Stimulated activated CD4-positive, alpha-beta T cell treated with anti-CD3 and anti-CD28 coated beads, Interleukin-4, amount 100 ng/mL, for 4 hours (primary cell): ENCODE data around the gene RPL32.
A peak's percentile ranks its signal among the peaks of the same experiment; 100 is the strongest.
"Not testable (repeated sequence)": the region's sequence is repeated elsewhere in the genome, so short reads cannot be mapped to it uniquely, and the experiment has no call there.

Experiments
- DNase-seq, 2 experiments: peaks; one replicate each; pipeline ENCODE4 v3.0.0-alpha.2; 2020

RPL32 gene

GRCh38 chr3:12807601-12808359, 33.6 kb downstream of the RPL32 start:
- DNase-seq = no peak

GRCh38 chr3:12807066-12807465, 34.3 kb downstream of the RPL32 start:
- no peak for DNase-seq

GRCh38 chr3:12803371-12803770, 38.0 kb downstream of the RPL32 start:
- DNase-seq = no peak

GRCh38 chr3:12799525-12800440, 41.6 kb downstream of the RPL32 start:
- DNase-seq = no peak

- DNase-seq = no peak
Observed at GRCh38 chr3:12798559-12799179, 42.7 kb downstream of the RPL32 start.

GRCh38 chr3:12797892-12798558, 43.3 kb downstream of the RPL32 start:
- DNase-seq = no peak

GRCh38 chr3:12797124-12797891, 44.1 kb downstream of the RPL32 start:
- no peak for DNase-seq

GRCh38 chr3:12796171-12797123, 44.9 kb downstream of the RPL32 start, which contains the start of gene CAND2:
Gene CAND2, plus strand, starts transcription at chr3:12796680. Its CDS starts 41 bp downstream, at chr3:12796721.
- peak; percentile 23 to 37 for DNase-seq

GRCh38 chr3:12793701-12794100, 47.7 kb downstream of the RPL32 start:
- DNase-seq = no peak

GRCh38 chr3:12791430-12791829, 49.9 kb downstream of the RPL32 start:
- DNase-seq = no peak

GRCh38 chr3:12787967-12788690, 53.2 kb downstream of the RPL32 start:
- DNase-seq = not testable (repeated sequence)

GRCh38 chr3:12787346-12787745, 54.0 kb downstream of the RPL32 start:
- DNase-seq = peak; percentile 43 to 48

- no peak for DNase-seq
Observed at GRCh38 chr3:12785096-12785495, 56.3 kb downstream of the RPL32 start.
